Neural cell (in vitro differentiated cells): ENCODE measurements around the gene ACTR10. TPM values are rescaled to one million over a fixed set of nuclear protein-coding genes. Genes with fewer than 3 reads are reported as not detected.

ENCODE experiments used
- H2AFZ ChIP-seq: fragments of 200-600, 300-800 bp; sonication (generic), shearing (Covaris generic); 2 replicates; pipeline ENCODE4 v1.6.0; 2014; ENCODE audit warnings: low read depth, mild to moderate bottlenecking, antibody characterized with exemption, low read length, moderate library complexity
- H3F3A ChIP-seq: fragments of 200-600 bp; shearing (Covaris generic); 2 replicates; pipeline ENCODE4 v1.6.1; 2016; ENCODE audit warnings: mild to moderate bottlenecking, moderate library complexity, mixed read lengths, antibody characterized with exemption, low read length; ENCODE audit not compliant: insufficient read depth, poor library complexity, severe bottlenecking
- H3K27ac ChIP-seq: fragments of 200-600, 300-800 bp; sonication (generic), shearing (Covaris generic); 2 replicates; pipeline ENCODE4 v1.5.1; 2014; ENCODE audit warnings: mild to moderate bottlenecking, low read length, moderate library complexity
- H3K27me3 ChIP-seq: fragments of 300-800, 200-600 bp; sonication (generic), shearing (Covaris generic); 2 replicates; pipeline ENCODE4 v1.6.0; 2014; ENCODE audit warnings: mild to moderate bottlenecking, low read depth, low read length, moderate library complexity; ENCODE audit not compliant: insufficient read depth
- H3K36me3 ChIP-seq: fragments of 300-800, 200-600 bp; sonication (generic), shearing (Covaris generic); 2 replicates; pipeline ENCODE4 v1.5.1; 2014; ENCODE audit warnings: mild to moderate bottlenecking, antibody characterized with exemption, low read length, moderate library complexity; ENCODE audit not compliant: insufficient read depth
- H3K4me2 ChIP-seq: fragments of 300-800, 200-600 bp; sonication (generic), shearing (Covaris generic); 2 replicates; pipeline ENCODE4 v1.6.0; 2014; ENCODE audit warnings: mild to moderate bottlenecking, low read length
- H3K4me3 ChIP-seq: fragments of 300-800, 200-600 bp; sonication (generic), shearing (Covaris generic); 2 replicates; pipeline ENCODE4 v1.5.1; 2014; ENCODE audit warnings: mild to moderate bottlenecking, low read length, moderate library complexity
- H3K79me2 ChIP-seq: fragments of 200-600 bp; shearing (Covaris generic); replicated peaks from 2 replicates; pipeline ENCODE4 v1.6.0; 2014; ENCODE audit warnings: mild to moderate bottlenecking, low read length, moderate library complexity; ENCODE audit not compliant: insufficient read depth
- H3K9ac ChIP-seq: fragments of 300-800, 200-600 bp; sonication (generic), shearing (Covaris generic); 2 replicates; pipeline ENCODE4 v1.6.1; 2016; ENCODE audit warnings: mild to moderate bottlenecking, low read length, mixed read lengths
- H3K9me2 ChIP-seq: fragments of 200-600 bp; shearing (Covaris generic); 2 replicates; pipeline ENCODE4 v1.6.1; 2016; ENCODE audit warnings: mild to moderate bottlenecking, low read length, mixed read lengths; ENCODE audit not compliant: insufficient read depth
- H3K9me3 ChIP-seq: fragments of 200-600, 300-800 bp; sonication (generic), shearing (Covaris generic); 2 replicates; pipeline ENCODE4 v1.6.1; 2016; ENCODE audit warnings: mild to moderate bottlenecking, mixed run types, low read length, moderate library complexity, mixed read lengths
- H4K20me1 ChIP-seq: fragments of 200-600 bp; shearing (Covaris generic); 2 replicates; pipeline ENCODE4 v1.6.1; 2016; ENCODE audit warnings: mild to moderate bottlenecking, mixed run types; ENCODE audit not compliant: insufficient read depth
- CTCF ChIP-seq: fragments of 450-650 bp; IDR thresholded peaks from 2 replicates; pipeline ENCODE4 v1.5.1; 2014; ENCODE audit warnings: antibody characterized with exemption, mild to moderate bottlenecking, moderate library complexity; ENCODE audit not compliant: poor library complexity, severe bottlenecking
- EP300 ChIP-seq: fragments of 450-650 bp; conservative IDR thresholded peaks from 2 replicates; pipeline ENCODE4 v1.6.1; 2014; ENCODE audit warnings: antibody characterized with exemption, mild to moderate bottlenecking, moderate library complexity; ENCODE audit not compliant: poor library complexity, severe bottlenecking
- EZH2 ChIP-seq: fragments of 200-600, 300-800 bp; shearing (Covaris generic), sonication (generic); IDR thresholded peaks from 2 replicates; pipeline ENCODE4 v1.6.1; 2014; ENCODE audit warnings: antibody characterized with exemption, low read length, borderline replicate concordance, mild to moderate bottlenecking; ENCODE audit not compliant: insufficient read depth, poor library complexity, severe bottlenecking
- MXI1 ChIP-seq: fragments of 450-650 bp; conservative IDR thresholded peaks from 2 replicates; pipeline ENCODE4 v1.6.1; 2014; ENCODE audit warnings: antibody characterized with exemption, mild to moderate bottlenecking; ENCODE audit not compliant: poor library complexity, severe bottlenecking
- POLR2AphosphoS5 ChIP-seq: IDR thresholded peaks from 2 replicates; pipeline ENCODE4 v1.6.1; 2012
- RAD21 ChIP-seq: fragments of 450-650 bp; conservative IDR thresholded peaks from 2 replicates; pipeline ENCODE4 v1.6.1; 2014; ENCODE audit warnings: antibody characterized with exemption, mild to moderate bottlenecking, moderate library complexity
- SMC3 ChIP-seq: fragments of 450-650 bp; conservative IDR thresholded peaks from 2 replicates; pipeline ENCODE4 v1.6.1; 2014; ENCODE audit warnings: antibody characterized with exemption, mild to moderate bottlenecking, moderate library complexity; ENCODE audit not compliant: poor library complexity
- TAF1 ChIP-seq: IDR thresholded peaks from 2 replicates; pipeline ENCODE4 v1.6.1; 2012; ENCODE audit warnings: low read depth
- polyA plus RNA-seq: library from polyadenylated mRNA; depleted of rRNA; stranded (reverse); fragments of >200 nt; gene quantifications from 2 replicates; pipeline ENCODE4 v1.2.3, GENCODE V29; 2014
- TF ChIP-seq, protein P1 (sequence below): IDR thresholded peaks from 2 replicates; pipeline ENCODE4 v1.6.1; 2012; ENCODE audit warnings: borderline replicate concordance

Gene ACTR10
- polyA plus RNA-seq, 1 donor from 2014 or later: 401 TPM

DNA sequence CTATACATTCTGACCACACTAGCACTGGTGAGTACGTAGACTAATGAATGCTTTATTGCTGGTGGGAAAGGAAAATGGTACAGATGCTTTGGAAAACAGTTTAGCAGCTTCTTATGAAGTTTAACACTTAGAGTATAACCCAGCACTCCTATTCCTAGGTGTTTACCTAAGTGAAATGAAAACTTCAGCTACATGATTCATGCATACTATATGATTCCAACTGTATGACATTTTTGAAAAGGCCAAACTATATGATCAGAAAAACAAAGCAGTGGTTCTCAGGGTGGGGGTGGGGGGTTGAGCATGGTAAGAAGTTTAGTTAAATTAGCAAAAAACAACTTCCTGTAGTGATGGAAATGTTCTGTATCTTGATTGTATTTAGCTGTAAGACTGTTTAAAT, 76.3 kb downstream of the ACTR10 start:
- H2AFZ ChIP-seq: no peak overlapping the region
- H3K9me2 ChIP-seq: no peaks in the 10 kb centered on the region
- peaks cover 5% of the 10 kb centered on the region for H3K36me3 ChIP-seq
- TF ChIP-seq RAD21 (no peak), EP300 (no peak)
- H3F3A ChIP-seq: no peaks in the 10 kb centered on the region
- no peaks in the 10 kb centered on the region for H3K9me3 ChIP-seq
- H3K27me3 ChIP-seq: no peaks in the 10 kb centered on the region
- H3K4me2 ChIP-seq: no peak overlapping the region
- no peaks in the 10 kb centered on the region for H4K20me1 ChIP-seq
- no peak overlapping the region for H3K27ac ChIP-seq
- no peak overlapping the region for H3K9ac ChIP-seq
- H3K4me3 ChIP-seq: no peak overlapping the region
- H3K79me2 ChIP-seq: peaks cover 59% of the 10 kb centered on the region

DNA sequence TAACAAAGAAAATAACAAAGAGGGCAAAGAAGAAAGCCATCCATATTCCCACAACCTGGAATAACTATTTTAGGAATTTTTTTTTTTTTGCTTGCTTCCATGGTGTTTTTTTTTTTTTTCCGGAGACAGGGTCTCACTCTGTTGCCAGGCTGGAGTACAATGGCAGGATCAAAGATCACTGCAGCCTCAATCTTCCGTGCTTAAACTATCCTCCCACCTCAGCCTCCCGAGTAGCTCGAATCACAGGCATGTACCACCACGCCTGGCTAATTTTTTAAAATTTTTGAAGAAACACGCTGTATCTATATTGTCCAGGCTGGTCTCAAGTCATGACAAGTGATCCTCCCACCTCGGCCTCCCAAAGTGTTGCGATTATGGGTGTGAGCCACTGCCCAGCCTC, 78.2 kb downstream of the ACTR10 start:
- Histone ChIP-seq H3K79me2 (peaks cover 59% of the 10 kb centered on the region), H2AFZ (no peak overlapping the region)

More for the DNA sequence above, 78.2 kb downstream of the ACTR10 start:
- H4K20me1 ChIP-seq: no peaks in the 10 kb centered on the region
- H3K9ac ChIP-seq: no peak overlapping the region
- no peaks in the 10 kb centered on the region for H3F3A ChIP-seq
- H3K9me3 ChIP-seq: no peaks in the 10 kb centered on the region
- H3K27ac ChIP-seq: no peak overlapping the region
- H3K36me3 ChIP-seq: peaks cover 9% of the 10 kb centered on the region
- no peak overlapping the region for H3K4me2 ChIP-seq
- no peaks in the 10 kb centered on the region for H3K27me3 ChIP-seq
- TF ChIP-seq, protein P1, sequence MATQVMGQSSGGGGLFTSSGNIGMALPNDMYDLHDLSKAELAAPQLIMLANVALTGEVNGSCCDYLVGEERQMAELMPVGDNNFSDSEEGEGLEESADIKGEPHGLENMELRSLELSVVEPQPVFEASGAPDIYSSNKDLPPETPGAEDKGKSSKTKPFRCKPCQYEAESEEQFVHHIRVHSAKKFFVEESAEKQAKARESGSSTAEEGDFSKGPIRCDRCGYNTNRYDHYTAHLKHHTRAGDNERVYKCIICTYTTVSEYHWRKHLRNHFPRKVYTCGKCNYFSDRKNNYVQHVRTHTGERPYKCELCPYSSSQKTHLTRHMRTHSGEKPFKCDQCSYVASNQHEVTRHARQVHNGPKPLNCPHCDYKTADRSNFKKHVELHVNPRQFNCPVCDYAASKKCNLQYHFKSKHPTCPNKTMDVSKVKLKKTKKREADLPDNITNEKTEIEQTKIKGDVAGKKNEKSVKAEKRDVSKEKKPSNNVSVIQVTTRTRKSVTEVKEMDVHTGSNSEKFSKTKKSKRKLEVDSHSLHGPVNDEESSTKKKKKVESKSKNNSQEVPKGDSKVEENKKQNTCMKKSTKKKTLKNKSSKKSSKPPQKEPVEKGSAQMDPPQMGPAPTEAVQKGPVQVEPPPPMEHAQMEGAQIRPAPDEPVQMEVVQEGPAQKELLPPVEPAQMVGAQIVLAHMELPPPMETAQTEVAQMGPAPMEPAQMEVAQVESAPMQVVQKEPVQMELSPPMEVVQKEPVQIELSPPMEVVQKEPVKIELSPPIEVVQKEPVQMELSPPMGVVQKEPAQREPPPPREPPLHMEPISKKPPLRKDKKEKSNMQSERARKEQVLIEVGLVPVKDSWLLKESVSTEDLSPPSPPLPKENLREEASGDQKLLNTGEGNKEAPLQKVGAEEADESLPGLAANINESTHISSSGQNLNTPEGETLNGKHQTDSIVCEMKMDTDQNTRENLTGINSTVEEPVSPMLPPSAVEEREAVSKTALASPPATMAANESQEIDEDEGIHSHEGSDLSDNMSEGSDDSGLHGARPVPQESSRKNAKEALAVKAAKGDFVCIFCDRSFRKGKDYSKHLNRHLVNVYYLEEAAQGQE: no peak
- TF ChIP-seq RAD21 (no peak), POLR2AphosphoS5 (no peak), EP300 (no peak), EZH2 (no peak), CTCF (no peak), MXI1 (no peak), SMC3 (no peak), TAF1 (no peak)
- H3K4me3 ChIP-seq: no peak overlapping the region
- no peaks in the 10 kb centered on the region for H3K9me2 ChIP-seq
